GM21786 (cell line): ENCODE results near the gene EFNB3.

Experiments used
- ATAC-seq: cut with Tn5 transposase; IDR thresholded peaks from one replicate; pipeline ENCODE4 v1.9.1; 2021; ENCODE audit not compliant: unreplicated experiment

EFNB3 gene

DNA sequence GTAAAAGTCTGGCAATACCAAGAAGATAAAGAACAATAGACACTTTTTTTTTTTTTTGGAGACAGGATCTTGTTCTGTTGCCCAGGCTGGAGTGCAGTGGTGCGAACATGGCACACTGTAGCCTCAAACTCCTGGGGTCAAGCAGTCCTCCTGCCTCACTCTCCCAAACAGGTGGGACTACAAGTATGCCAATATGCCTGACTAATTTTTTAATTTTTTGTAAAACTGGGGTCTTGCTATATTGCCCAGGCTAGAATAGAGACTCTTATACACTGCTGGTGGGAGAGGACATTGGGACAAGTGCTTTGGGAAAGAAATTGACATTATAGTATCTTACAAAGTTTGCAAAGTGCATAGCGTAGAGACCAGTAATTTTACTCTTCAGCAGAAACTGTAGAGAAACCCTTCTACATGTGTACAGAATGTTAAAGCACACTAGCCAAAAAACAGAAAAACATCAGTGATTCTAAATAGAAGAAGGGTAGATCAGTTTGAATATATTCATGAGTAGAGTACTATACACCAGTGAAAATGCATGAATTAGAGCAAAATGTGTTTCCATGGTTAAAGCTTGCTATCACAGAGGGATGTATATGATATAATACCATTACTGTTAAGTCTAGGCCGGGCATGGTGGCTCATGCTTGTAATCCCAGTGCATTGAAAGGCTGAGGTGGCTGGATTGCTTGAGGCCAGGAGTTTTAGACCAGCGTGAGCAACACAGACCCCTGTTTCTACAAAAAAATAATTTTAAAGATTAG, 7.0 kb upstream of the EFNB3 start:
- no peak for ATAC-seq

DNA sequence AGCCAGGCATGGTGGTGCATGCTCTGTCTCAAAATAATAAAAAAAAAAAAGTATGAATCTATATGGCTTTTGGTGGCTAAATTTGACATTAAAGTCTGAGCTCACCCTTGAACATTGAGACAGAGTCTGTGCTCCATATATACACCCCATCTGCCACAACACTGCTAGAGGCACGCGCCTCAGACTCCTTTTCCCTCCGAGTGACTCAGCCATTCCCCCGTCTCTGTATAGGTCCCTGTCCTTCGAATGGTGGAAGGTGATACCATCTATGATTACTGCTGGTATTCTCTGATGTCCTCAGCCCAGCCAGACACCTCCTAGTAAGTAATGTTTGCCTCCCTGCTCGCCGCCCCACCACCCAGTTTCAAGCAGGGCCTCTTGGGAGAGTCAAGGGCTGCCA, 4.5 kb upstream of the EFNB3 start:
- ATAC-seq, result no peak

DNA sequence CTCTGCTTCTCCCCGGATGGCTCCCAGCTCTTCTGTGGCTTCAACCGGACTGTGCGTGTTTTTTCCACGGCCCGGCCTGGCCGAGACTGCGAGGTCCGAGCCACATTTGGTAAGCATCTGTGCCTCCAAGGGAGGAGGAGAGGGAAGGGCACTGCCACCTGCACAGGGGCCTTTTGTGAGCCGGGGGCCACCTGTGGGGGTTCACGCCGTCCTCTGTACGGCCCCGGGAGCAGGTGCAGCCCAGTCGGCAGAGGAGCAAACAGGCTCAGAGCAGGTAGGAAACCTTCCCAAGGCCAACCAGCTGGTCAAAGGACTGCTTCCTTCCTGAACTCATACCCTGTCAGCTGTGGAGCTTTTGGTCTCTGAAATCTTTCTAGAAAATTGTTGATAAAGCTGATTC, 3.3 kb upstream of the EFNB3 start:
- ATAC-seq, result no peak

- no peak for ATAC-seq
These were observed 2.2 kb upstream of the EFNB3 start for GRCh38 chr17:7702776-7703175.

DNA sequence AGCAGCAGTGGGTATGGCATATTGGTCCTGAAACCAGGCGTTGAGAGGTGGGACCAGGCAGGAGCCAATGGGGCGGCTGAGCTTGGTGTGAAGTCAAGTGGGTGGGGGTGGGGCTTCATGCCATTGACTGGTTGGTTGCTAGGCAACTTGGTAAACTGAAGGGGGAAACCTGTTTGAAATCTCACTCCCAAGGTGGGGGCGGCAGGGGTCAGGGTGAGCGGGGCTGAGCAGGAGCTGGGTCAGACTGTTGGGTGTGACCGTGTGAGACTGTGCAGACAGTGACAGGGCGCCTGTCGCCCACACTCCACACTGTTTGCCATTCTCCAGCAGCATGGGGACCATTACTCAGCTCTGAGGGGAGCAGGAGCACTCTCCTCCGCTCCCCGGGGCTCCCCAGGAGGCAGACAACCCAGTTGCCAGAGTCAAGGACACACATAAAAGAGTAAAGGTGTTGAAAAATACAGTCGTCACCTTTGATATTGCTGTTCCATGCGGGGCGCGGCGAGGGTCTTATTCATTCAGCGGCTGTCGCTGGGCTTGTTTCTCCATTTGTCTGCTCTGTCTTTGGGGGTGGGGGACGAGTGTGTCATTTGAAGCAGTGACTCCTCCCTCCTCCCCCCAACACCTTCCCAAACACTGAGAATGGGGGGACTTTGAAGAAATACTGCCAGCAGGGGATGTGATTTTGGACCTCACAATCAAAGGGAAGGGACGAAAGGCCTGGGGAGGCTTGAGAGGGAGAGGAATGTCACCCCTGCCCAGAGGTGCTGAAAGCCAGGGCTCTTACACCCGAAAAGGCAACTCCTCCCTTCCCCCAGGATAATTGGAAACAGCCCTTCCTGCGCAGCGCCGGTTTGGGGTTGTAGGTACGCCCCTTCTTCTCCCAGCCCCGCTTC, 1.2 kb upstream of the EFNB3 start:
- no peak for ATAC-seq

DNA sequence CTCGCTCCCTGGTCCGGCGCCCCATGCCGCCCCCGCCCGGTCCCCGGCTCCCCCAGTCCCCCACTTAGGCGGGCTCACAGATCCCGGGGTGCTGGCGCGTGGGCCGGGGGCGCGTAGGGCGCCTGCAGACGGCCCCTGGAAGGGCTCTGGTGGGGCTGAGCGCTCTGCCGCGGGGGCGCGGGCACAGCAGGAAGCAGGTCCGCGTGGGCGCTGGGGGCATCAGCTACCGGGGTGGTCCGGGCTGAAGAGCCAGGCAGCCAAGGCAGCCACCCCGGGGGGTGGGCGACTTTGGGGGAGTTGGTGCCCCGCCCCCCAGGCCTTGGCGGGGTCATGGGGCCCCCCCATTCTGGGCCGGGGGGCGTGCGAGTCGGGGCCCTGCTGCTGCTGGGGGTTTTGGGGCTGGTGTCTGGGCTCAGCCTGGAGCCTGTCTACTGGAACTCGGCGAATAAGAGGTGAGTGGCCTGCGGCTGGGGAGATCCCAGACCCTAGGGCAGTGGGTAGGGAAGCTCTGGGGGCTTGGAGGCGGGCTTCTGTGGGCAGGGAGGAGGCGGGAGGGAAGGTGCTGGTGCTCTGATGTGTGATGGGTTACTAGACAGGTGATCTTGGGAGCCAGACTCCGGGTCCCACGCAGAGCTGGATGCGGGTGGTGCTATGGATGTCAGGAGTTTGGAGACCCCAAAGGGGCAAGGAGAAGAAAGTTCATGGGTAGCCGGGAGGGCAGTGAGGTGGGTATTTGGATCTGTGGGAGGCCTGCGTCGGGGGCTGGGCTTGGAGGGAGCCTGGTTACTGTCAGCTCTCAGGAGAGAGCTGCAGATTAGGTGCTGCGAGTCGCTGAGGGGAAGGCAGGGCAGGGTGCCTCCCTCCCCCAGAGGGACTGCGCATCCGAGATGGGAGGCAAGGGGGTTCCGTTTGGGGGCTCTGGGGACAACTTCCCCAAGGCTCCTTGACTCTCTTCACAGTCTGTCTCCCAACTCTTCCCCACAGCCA, 560 bp downstream of the EFNB3 start:
- ATAC-seq, result no peak

DNA sequence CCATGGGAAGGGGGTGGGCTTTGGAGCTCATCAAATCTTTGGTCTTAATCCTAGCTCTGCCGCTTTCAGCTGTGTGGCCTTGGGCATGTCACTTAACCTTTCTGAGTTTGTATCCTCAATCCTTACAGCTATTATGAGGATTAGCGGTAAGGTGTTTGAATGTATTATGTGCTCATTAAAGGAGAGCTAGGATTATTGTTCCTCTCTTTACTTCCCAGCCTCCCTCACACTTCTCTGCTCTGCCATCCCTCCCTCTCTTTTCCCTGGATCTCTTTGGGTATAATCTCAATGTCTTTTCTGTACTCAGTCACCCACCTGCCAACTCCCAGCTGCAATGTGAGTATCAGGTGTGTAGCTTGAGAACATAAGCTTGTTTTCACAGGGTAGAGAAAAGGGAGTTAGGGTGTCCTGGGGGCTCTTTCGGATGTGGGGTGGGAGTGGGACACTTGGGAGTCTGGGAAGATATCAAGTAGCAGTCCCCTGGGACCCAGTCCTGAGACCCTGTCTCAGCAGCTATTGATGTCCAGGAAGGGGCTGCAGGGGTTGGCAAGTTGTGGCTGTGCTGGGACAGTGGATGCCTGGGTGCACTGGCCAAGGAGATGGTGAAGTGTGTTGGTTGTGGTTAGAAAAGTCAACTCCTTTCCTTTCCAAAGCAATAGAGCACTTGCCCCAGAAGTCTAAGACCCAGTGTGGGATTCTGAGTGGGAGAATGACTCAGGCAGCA, 1.8 kb downstream of the EFNB3 start:
- no peak for ATAC-seq

- ATAC-seq, result no peak
These were observed 2.4 kb downstream of the EFNB3 start for GRCh38 chr17:7707446-7707845.

DNA sequence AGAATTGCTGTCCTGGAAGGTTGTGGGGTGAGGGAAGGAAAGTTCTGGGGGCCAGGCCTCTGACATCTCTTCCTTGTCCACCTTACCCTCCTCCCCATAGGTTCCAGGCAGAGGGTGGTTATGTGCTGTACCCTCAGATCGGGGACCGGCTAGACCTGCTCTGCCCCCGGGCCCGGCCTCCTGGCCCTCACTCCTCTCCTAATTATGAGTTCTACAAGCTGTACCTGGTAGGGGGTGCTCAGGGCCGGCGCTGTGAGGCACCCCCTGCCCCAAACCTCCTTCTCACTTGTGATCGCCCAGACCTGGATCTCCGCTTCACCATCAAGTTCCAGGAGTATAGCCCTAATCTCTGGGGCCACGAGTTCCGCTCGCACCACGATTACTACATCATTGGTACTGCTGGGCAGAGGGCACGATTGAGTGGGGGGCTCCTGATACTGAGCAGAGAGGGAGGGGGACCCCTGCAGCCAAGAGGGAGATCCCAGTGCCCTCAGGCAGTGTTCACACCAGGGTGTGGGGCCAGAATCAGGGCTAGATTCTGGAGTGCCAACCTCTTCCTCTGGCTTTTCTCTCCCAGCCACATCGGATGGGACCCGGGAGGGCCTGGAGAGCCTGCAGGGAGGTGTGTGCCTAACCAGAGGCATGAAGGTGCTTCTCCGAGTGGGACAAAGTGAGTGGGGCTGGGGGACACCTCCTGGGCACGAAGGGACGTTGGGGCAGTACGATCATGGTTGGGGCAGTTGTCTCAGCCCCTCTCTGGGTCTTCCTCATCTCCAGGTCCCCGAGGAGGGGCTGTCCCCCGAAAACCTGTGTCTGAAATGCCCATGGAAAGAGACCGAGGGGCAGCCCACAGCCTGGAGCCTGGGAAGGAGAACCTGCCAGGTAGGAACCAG, 3.1 kb downstream of the EFNB3 start:
- no peak for ATAC-seq

DNA sequence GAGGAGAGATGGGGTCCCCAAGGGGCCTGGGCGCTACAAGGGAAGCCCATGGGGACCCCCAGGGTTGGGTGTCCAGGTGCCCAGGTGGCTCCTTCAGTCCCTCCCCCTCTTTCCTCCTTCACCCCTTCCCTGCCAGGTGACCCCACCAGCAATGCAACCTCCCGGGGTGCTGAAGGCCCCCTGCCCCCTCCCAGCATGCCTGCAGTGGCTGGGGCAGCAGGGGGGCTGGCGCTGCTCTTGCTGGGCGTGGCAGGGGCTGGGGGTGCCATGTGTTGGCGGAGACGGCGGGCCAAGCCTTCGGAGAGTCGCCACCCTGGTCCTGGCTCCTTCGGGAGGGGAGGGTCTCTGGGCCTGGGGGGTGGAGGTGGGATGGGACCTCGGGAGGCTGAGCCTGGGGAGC, 4.0 kb downstream of the EFNB3 start:
- no peak for ATAC-seq

DNA sequence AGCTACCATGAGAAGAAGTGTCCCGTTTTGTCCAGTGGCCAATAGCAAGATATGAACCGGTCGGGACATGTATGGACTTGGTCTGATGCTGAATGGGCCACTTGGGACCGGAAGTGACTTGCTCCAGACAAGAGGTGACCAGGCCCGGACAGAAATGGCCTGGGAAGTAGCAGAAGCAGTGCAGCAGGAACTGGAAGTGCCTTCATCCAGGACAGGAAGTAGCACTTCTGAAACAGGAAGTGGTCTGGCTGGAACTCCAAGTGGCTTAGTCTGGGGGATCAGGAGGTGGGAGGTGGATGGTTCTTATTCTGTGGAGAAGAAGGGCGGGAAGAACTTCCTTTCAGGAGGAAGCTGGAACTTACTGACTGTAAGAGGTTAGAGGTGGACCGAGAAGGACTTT, 5.3 kb downstream of the EFNB3 start:
- no peak for ATAC-seq

DNA sequence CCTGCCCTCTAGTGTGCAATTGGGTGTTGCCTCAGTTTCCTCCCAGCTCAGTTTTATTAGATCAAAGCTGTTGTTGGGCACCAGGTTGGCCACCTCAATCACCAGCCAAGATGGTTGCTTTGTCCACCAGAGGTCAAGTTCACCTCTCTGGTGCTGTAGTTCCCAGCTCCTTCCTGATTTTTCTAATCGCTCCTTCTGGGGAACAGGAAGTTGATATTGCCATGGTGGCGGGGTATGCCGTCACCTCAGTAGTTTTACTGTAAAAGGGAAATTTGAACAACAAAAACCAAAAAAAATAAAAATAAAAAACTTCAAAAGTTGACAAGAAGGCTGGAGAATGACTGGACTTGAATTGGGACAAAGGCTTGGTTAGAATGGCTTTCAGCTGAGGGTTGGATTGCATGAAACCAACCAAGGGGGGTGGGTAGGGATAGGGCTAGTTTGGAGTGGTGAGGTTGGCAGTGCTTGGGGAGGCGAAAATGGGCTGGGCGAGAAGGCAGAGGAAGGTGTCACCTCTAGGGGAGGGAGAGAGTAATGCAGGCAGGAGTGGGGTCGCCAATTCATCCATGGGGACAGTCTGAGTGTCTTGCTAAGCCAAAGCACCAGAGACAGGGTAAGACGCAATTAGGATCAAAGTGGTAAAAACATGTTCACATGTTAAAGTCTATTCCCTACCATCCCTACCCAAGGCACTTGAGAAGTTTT, 6.2 kb downstream of the EFNB3 start:
- no peak for ATAC-seq

- no peak for ATAC-seq
These were observed 7.2 kb downstream of the EFNB3 start for GRCh38 chr17:7712111-7712771.

DNA sequence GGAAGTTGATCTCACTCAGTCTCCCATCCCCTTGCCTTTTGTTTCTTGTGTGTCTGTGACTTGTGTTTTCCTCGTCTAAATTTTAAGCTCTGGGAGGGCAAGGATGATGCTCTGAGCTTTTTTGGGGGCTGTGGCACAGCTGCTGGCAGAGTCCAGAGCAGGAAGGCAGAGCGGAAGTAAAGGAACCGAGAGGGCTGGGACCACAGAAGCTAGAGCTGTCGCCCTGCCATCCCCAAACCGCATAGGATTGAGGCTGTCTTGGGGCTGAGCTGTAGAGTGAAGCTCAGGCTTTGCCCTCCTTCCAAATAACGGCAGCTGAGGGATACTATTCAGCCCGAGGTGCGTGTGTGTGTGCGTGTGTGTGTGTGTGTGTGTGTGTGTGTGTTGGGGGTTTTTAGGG, 8.8 kb downstream of the EFNB3 start:
- ATAC-seq, result no peak

GRCh38 chr17:7714721-7715594, 10.0 kb downstream of the EFNB3 start:
- ATAC-seq, result no peak

DNA sequence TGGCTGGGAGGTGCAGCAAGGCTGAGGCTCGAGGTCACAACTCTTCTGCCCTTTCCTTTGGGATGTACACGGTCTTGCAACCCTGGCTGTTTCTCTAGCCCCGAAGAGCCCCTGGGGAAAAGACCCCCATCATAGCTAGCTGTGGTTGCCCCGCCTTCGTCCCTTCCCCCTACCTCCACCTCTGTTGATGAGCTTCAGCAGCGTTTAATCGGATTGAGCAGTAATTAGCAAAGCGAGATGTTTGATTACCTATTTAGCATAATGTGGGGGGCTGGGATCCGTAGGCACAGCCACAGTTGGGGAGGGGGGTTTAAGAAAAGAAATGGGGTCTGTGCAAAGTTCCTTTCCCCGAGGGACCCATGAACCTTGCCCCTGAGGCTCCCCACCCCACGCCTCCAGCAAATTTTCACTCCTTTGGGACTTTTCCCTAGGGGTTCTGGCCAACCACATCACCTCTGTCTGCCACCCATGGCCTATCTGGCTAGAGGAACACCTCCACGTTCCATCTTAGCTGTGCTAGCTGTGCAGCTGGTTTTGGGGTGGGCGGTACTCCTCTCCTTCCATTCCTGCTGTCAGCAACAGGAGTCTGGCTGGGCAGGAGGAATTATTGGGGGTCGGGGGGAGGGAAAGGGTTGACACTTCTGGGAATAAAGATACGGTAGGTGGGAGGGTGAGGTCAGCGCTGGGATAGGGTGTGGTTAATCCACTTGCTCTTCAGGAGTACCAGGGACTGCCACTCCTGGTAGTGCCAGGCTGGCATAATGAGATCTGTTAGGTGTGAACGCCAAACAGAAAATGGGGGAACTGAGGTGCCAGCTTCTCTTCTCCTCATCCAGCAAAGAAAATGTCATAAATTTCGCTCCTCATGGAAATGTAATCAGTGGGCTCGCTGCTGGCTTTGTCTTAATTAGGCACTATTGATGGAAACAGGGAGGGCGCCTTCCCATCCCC, 11.2 kb downstream of the EFNB3 start:
- ATAC-seq, result no peak
